DND-41 (cell line): Measurements from ENCODE around the gene SLC38A3.

Experiments
- ATAC-seq: fragments of 200-7000 bp; cut with Tn5 transposase; 3 replicates; pipeline ENCODE4 v1.9.1; 2021; ENCODE audit warnings: low read depth; ENCODE audit not compliant: insufficient read depth
- DNase-seq: peaks from one replicate; pipeline ENCODE4 v3.0.0-alpha.2; 2020
- H2AFZ ChIP-seq: 2 replicates; pipeline ENCODE4 v1.6.0; 2012; ENCODE audit warnings: low read depth, low read length
- H3K27ac ChIP-seq: 2 replicates; pipeline ENCODE4 v1.5.1; 2012; ENCODE audit warnings: low read length, inconsistent platforms
- H3K27me3 ChIP-seq: fragments of 200-600 bp; sonication (generic); 2 replicates; pipeline ENCODE4 v1.6.0; 2012; ENCODE audit warnings: low read length, mild to moderate bottlenecking, inconsistent platforms; ENCODE audit not compliant: insufficient read depth, poor library complexity
- H3K36me3 ChIP-seq: 2 replicates; pipeline ENCODE4 v1.5.1; 2012; ENCODE audit warnings: low read length, inconsistent platforms; ENCODE audit not compliant: insufficient read depth
- H3K4me1 ChIP-seq: 2 replicates; pipeline ENCODE4 v1.5.1; 2012; ENCODE audit warnings: mild to moderate bottlenecking, low read length; ENCODE audit not compliant: insufficient read depth
- H3K4me2 ChIP-seq: 2 replicates; pipeline ENCODE4 v1.6.0; 2012; ENCODE audit warnings: mild to moderate bottlenecking, moderate library complexity, low read length, inconsistent platforms; ENCODE audit not compliant: insufficient read depth
- H3K4me3 ChIP-seq, 2 experiments: fragments of 200-600 bp in 1 of 2; shearing (Covaris generic) in 1 of 2; 2 replicates each; pipeline ENCODE4 v1.5.1; 2012 to 2016; ENCODE audit warnings: inconsistent platforms in 2 of 2, low read length in 2 of 2, mild to moderate bottlenecking in 2 of 2, low read depth in 1 of 2, moderate library complexity in 1 of 2
- H3K79me2 ChIP-seq: 2 replicates; pipeline ENCODE4 v1.6.0; 2012; ENCODE audit warnings: low read length, inconsistent platforms; ENCODE audit not compliant: insufficient read depth
- H3K9ac ChIP-seq: 2 replicates; pipeline ENCODE4 v1.6.0; 2012; ENCODE audit warnings: low read depth, mild to moderate bottlenecking, inconsistent platforms, low read length, moderate library complexity
- H3K9me3 ChIP-seq: 2 replicates; pipeline ENCODE4 v1.5.1; 2012; ENCODE audit warnings: low read length, moderate library complexity, mild to moderate bottlenecking, inconsistent platforms; ENCODE audit not compliant: insufficient read depth, severe bottlenecking
- H4K20me1 ChIP-seq: 2 replicates; pipeline ENCODE4 v1.6.0; 2012; ENCODE audit warnings: low read length; ENCODE audit not compliant: insufficient read depth
- EZH2 ChIP-seq: IDR thresholded peaks from 3 replicates; pipeline ENCODE4 v1.6.1; 2012; ENCODE audit warnings: borderline replicate concordance, low read depth, mild to moderate bottlenecking, moderate library complexity, low read length, inconsistent platforms; ENCODE audit not compliant: severe bottlenecking
- TF ChIP-seq, protein P1 (sequence below): IDR thresholded peaks from 2 replicates; pipeline ENCODE4 v1.5.1; 2012; ENCODE audit warnings: borderline replicate concordance, low read length, moderate library complexity, mild to moderate bottlenecking; ENCODE audit not compliant: poor library complexity, severe bottlenecking; ENCODE audit errors: extremely low read depth

SLC38A3 gene

DNA sequence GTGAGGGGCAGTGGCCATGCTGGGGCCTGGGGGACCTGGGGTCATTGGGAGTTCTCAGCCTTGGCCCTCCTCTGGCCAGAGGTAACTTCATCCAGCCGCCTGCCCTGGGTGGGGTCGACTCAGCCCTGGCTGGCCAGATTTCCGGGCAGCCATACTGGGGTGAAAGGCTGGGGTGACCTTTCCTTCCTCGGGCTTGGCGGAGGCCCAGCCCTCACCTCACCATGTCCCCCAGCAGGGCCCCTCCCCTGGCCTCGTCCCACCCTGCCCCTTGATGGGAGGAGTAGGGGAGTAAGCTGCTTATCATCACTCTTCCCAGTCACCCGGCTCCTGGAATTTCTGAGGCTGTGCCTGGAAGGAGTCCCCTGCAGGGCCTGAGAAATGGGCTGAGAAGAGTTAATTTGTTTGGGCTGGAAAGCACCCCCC, 44.5 kb upstream of the SLC38A3 start:
- no peaks in the 10 kb centered on the region for H4K20me1 ChIP-seq
- DNase-seq (no peak), ATAC-seq (no peak)
- H3K36me3 ChIP-seq, result no peaks in the 10 kb centered on the region
- H3K27me3 ChIP-seq, result no peaks in the 10 kb centered on the region
- no peak for TF ChIP-seq EZH2
- TF ChIP-seq, protein P1, sequence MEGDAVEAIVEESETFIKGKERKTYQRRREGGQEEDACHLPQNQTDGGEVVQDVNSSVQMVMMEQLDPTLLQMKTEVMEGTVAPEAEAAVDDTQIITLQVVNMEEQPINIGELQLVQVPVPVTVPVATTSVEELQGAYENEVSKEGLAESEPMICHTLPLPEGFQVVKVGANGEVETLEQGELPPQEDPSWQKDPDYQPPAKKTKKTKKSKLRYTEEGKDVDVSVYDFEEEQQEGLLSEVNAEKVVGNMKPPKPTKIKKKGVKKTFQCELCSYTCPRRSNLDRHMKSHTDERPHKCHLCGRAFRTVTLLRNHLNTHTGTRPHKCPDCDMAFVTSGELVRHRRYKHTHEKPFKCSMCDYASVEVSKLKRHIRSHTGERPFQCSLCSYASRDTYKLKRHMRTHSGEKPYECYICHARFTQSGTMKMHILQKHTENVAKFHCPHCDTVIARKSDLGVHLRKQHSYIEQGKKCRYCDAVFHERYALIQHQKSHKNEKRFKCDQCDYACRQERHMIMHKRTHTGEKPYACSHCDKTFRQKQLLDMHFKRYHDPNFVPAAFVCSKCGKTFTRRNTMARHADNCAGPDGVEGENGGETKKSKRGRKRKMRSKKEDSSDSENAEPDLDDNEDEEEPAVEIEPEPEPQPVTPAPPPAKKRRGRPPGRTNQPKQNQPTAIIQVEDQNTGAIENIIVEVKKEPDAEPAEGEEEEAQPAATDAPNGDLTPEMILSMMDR, result no peak
- no peak overlapping the region for H3K9ac ChIP-seq
- no peak overlapping the region for H3K4me3 ChIP-seq
- no peak overlapping the region for H3K27ac ChIP-seq
- H3K4me2 ChIP-seq, result no peak overlapping the region
- H3K79me2 ChIP-seq, result no peaks in the 10 kb centered on the region
- H3K9me3 ChIP-seq, result no peaks in the 10 kb centered on the region
- no peaks in the 10 kb centered on the region for H3K4me1 ChIP-seq
- no peak overlapping the region for H2AFZ ChIP-seq

DNA sequence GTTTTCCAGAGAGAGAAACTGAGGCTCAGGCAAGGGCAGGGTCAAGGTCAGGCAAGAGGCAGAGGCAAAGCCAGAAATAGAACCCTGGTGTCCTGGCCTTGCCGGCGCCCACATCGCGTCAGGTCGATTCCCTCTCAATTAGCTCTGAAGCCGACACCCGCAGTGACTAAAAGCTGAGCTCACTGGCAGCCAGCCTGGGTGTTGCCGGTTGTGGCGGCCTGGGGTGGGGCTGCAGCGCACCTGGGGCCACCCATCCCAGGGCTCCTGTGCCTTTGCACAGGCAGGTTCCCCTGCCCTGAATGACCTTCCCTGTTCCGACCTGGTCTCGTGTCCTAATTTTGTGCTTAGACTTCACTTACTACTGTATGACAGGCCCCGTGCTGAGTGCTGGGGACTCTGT, 43.8 kb upstream of the SLC38A3 start:
- H2AFZ ChIP-seq, result no peak overlapping the region
- no peak overlapping the region for H3K9ac ChIP-seq
- H3K27ac ChIP-seq, result no peak overlapping the region
- no peaks in the 10 kb centered on the region for H3K4me1 ChIP-seq
- no peak for ATAC-seq
- no peak overlapping the region for H3K4me3 ChIP-seq
- TF ChIP-seq EZH2, result no peak
- TF ChIP-seq, protein P1, result no peak
- no peaks in the 10 kb centered on the region for H3K27me3 ChIP-seq
- H4K20me1 ChIP-seq, result no peaks in the 10 kb centered on the region
- no peaks in the 10 kb centered on the region for H3K9me3 ChIP-seq
- DNase-seq, result no peak
- H3K4me2 ChIP-seq, result no peak overlapping the region
- no peaks in the 10 kb centered on the region for H3K36me3 ChIP-seq
- no peaks in the 10 kb centered on the region for H3K79me2 ChIP-seq

DNA sequence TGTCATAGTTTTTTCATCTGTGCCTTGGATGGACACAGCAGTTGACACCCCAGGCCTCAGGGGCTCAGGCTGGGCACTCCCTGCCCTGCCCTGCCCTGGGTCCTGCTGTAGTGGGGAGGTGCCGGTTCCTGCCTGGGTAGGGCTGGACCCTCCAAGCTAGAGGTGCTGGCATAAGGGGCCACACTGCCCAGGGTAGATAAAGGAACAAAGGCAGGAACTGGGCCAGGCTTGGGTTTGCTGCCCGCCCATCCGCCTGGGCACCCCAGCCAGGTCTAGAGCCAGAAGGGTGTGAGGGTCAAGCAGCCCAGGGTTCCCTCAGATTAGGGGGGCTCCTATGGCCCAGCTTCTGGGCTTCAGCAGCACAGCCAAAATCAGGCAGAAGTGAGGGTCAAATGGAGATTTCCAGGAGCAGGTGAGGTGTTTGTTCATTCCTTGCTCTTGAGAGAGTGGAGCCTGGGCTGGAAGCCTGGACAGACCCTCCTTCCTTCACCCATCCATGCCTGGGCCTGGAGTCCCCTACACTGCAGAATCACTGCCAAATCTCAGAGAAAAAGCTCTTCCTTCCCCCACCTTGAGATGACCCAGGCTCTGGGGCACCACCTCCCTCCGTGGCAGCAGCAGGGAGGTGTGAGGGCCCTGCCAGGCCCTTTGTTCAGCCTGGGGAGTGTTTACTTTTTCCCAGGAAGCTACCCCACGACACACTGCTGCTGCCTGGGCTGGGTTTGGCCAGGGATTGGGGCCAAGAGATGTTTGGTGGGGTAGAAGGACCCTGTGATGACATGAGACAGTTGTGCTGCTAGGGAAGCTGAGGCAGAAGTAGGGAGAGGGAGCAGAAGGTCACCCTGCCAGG, 42.8 kb upstream of the SLC38A3 start:
- Histone ChIP-seq H3K4me3 (no peak overlapping the region), H3K9ac (no peak overlapping the region), H3K27ac (no peak overlapping the region), H3K36me3 (no peaks in the 10 kb centered on the region), H3K9me3 (no peaks in the 10 kb centered on the region), H3K79me2 (no peaks in the 10 kb centered on the region), H2AFZ (no peak overlapping the region), H4K20me1 (no peaks in the 10 kb centered on the region), H3K4me2 (no peak overlapping the region), H3K27me3 (no peaks in the 10 kb centered on the region), H3K4me1 (no peaks in the 10 kb centered on the region)
- TF ChIP-seq, protein P1, result no peak
- TF ChIP-seq EZH2, result no peak
- no peak for DNase-seq
- no peak for ATAC-seq
